Natural killer cell (primary cell): Measurements from ENCODE around the gene STK24. TPM values are rescaled to one million over a fixed set of nuclear protein-coding genes. Genes with fewer than 3 reads are reported as not detected.

Source experiments
- ATAC-seq, 3 donors: fragments of 150-1000 bp in 2 of 3; fragments of 200-7000 bp in 1 of 3; cut with Tn5 transposase; 1 replicate in 1 of 3; 2 replicates in 2 of 3; pipeline ENCODE4 v1.10.0; 2021; ENCODE audit warnings: mild to moderate bottlenecking in 2 of 3, moderate library complexity in 2 of 3
- DNase-seq, 2 donors: peaks; one replicate each; pipeline versions ENCODE4 v3.0.0 to v3.0.0-alpha.2; 2013 to 2021; ENCODE audit warnings: mixed read lengths in 1 of 2
- H3K27ac ChIP-seq: one replicate; pipeline ENCODE4 v1.5.1; 2013; ENCODE audit warnings: mild to moderate bottlenecking, low read length
- H3K27me3 ChIP-seq: one replicate; pipeline ENCODE4 v1.6.1; 2013; ENCODE audit warnings: low read length; ENCODE audit not compliant: control insufficient read depth, insufficient read depth
- H3K36me3 ChIP-seq: one replicate; pipeline ENCODE4 v1.6.1; 2013; ENCODE audit warnings: low read length; ENCODE audit not compliant: control insufficient read depth, insufficient read depth
- H3K4me1 ChIP-seq: one replicate; pipeline ENCODE4 v1.6.1; 2013; ENCODE audit warnings: low read length; ENCODE audit not compliant: control insufficient read depth, insufficient read depth
- H3K4me3 ChIP-seq: one replicate; pipeline ENCODE4 v1.5.1; 2013; ENCODE audit warnings: low read length
- H3K9me3 ChIP-seq: one replicate; pipeline ENCODE4 v1.6.1; 2013; ENCODE audit warnings: low read length; ENCODE audit not compliant: control insufficient read depth, insufficient read depth
- H3K27ac Mint-ChIP-seq, 2 donors: one replicate each; pipeline ENCODE4 v1.8.0; 2022; ENCODE audit warnings: mild to moderate bottlenecking in 2 of 2, mixed read lengths in 2 of 2, moderate library complexity in 1 of 2
- H3K27me3 Mint-ChIP-seq, 2 donors: one replicate each; pipeline ENCODE4 v1.8.0; 2022; ENCODE audit warnings: low read depth in 2 of 2, mixed read lengths in 2 of 2
- H3K36me3 Mint-ChIP-seq: one replicate; pipeline ENCODE4 v1.8.0; 2022; ENCODE audit warnings: mixed read lengths
- H3K4me1 Mint-ChIP-seq, 2 donors: one replicate each; pipeline ENCODE4 v1.8.0; 2022; ENCODE audit warnings: mixed read lengths in 2 of 2
- H3K4me3 Mint-ChIP-seq: one replicate; pipeline ENCODE4 v1.8.0; 2022; ENCODE audit warnings: mild to moderate bottlenecking, moderate library complexity, mixed read lengths
- H3K9me3 Mint-ChIP-seq, 2 donors: one replicate each; pipeline ENCODE4 v1.8.0; 2022; ENCODE audit warnings: mixed read lengths in 2 of 2
- CTCF ChIP-seq: fragments of 200-600 bp; IDR thresholded peaks from one replicate; pipeline ENCODE4 v1.8.0; 2022; ENCODE audit warnings: antibody characterized with exemption
- WGBS: methylation state at CpG from one replicate; pipeline ENCODE4 v1.1.7; 2013; ENCODE audit warnings: missing lambda C conversion rate; ENCODE audit not compliant: insufficient coverage; 5-methylcytosine and 5-hydroxymethylcytosine counted together
- intact Hi-C: fragments of 100-400 bp; cut with micrococcal nuclease; formaldehyde crosslinking; loops from one replicate; pipeline ENCODE4 v1.14.2; 2022
- total RNA-seq, 4 donors: library from RNA; stranded (reverse); fragments of 120-200 nt in 1 of 4; gene quantifications; one replicate each; pipeline versions ENCODE4 v1.2.3 to v1.2.4, GENCODE V29; 2013 to 2022

Gene STK24
- total RNA-seq, 3 donors from 2014 or later (not counting 1 experiment from before 2014, with no cell fraction given): 64.5 to 78.4 (median 70.4) TPM

GRCh38 chr13:98474292-98474691 lies 102.6 kb downstream of the STK24 start:
- no peak overlapping the region for H3K4me3 ChIP-seq
- WGBS: 85% methylated on average over 9 of the region's 10 CpGs
- no peaks in the 10 kb centered on the region for H3K27me3 Mint-ChIP-seq
- DNase-seq (no peak), ATAC-seq (no peak)
- H3K36me3 ChIP-seq: peaks cover 10% of the 10 kb centered on the region
- intact Hi-C loops: no loop called here
- H3K36me3 Mint-ChIP-seq: no peaks in the 10 kb centered on the region
- H3K27me3 ChIP-seq: no peaks in the 10 kb centered on the region
- TF ChIP-seq CTCF: no peak
- H3K4me1 Mint-ChIP-seq: peaks cover 51 to 56% of the 10 kb centered on the region in 2 donors
- no peak overlapping the region for H3K4me3 Mint-ChIP-seq
- peak overlapping the region; percentile 13 to 48 for H3K27ac Mint-ChIP-seq
- peaks cover 36% of the 10 kb centered on the region for H3K4me1 ChIP-seq
- H3K27ac ChIP-seq: no peak overlapping the region
- H3K9me3 ChIP-seq: no peaks in the 10 kb centered on the region
- H3K9me3 Mint-ChIP-seq: no peaks in the 10 kb centered on the region

GRCh38 chr13:98473788-98474144 lies 103.1 kb downstream of the STK24 start:
- intact Hi-C loops: no loop called here
- Histone ChIP-seq H3K9me3 (no peaks in the 10 kb centered on the region), H3K27me3 (no peaks in the 10 kb centered on the region), H3K36me3 (peaks cover 10% of the 10 kb centered on the region), H3K4me3 (no peak overlapping the region), H3K4me1 (peaks cover 33% of the 10 kb centered on the region), H3K27ac (no peak overlapping the region)
- no peak for TF ChIP-seq CTCF
- WGBS: over 99% methylated on average over 7 of the region's 7 CpGs
- Mint-ChIP-seq H3K27ac (peak overlapping the region; percentile 13 to 48), H3K4me3 (no peak overlapping the region), H3K27me3 (no peaks in the 10 kb centered on the region), H3K4me1 (peaks cover 48 to 51% of the 10 kb centered on the region in 2 donors), H3K36me3 (no peaks in the 10 kb centered on the region), H3K9me3 (no peaks in the 10 kb centered on the region)
- no peak for DNase-seq
- no peak for ATAC-seq

GRCh38 chr13:98473135-98473787 lies 103.6 kb downstream of the STK24 start:
- Mint-ChIP-seq H3K27ac (peak overlapping the region; percentile 48 to 57), H3K4me3 (no peak overlapping the region), H3K9me3 (no peaks in the 10 kb centered on the region), H3K36me3 (no peaks in the 10 kb centered on the region), H3K4me1 (peaks cover 43 to 47% of the 10 kb centered on the region in 2 donors), H3K27me3 (no peaks in the 10 kb centered on the region)
- DNase-seq: no peak
- H3K36me3 ChIP-seq: peaks cover 10% of the 10 kb centered on the region
- TF ChIP-seq CTCF: no peak
- 95% methylated on average over 5 of the region's 5 CpGs for WGBS
- H3K4me3 ChIP-seq: no peak overlapping the region
- ATAC-seq: no peak
- intact Hi-C loops: no loop called here
- peaks cover 28% of the 10 kb centered on the region for H3K4me1 ChIP-seq
- H3K9me3 ChIP-seq: no peaks in the 10 kb centered on the region
- H3K27ac ChIP-seq: no peak overlapping the region
- no peaks in the 10 kb centered on the region for H3K27me3 ChIP-seq

- intact Hi-C loops: no loop called here
- Mint-ChIP-seq H3K4me3 (no peak overlapping the region), H3K9me3 (no peaks in the 10 kb centered on the region), H3K27ac (peak overlapping the region; percentile 48 to 65), H3K27me3 (no peaks in the 10 kb centered on the region), H3K36me3 (no peaks in the 10 kb centered on the region), H3K4me1 (peaks cover 40 to 41% of the 10 kb centered on the region in 2 donors)
- no peak for TF ChIP-seq CTCF
- WGBS: 88% methylated on average over 10 of the region's 10 CpGs
- no peaks in the 10 kb centered on the region for H3K9me3 ChIP-seq
- no peaks in the 10 kb centered on the region for H3K27me3 ChIP-seq
- no peak for ATAC-seq
- H3K4me3 ChIP-seq: no peak overlapping the region
- H3K36me3 ChIP-seq: peaks cover 12% of the 10 kb centered on the region
- no peak for DNase-seq
- H3K27ac ChIP-seq: no peak overlapping the region
- H3K4me1 ChIP-seq: peaks cover 15% of the 10 kb centered on the region
These were observed 105.0 kb downstream of the STK24 start for GRCh38 chr13:98471934-98472333.
